Calu3 (cell line): Measurements from ENCODE around the gene MKI67. TPM values are rescaled to one million over a fixed set of nuclear protein-coding genes. Genes with fewer than 3 reads are reported as not detected.

Experiments
- BruUV-seq: library from RNA; stranded (reverse); fragments of 400-500 nt; replicated peaks from 2 replicates; lab custom pipeline; 2021; lab: Mats Ljungman, UMichigan
- CTCF ChIA-PET: fragments of 300-600 bp; sonication (Branson Sonifier 250); formaldehyde crosslinking; loops from one replicate; lab custom pipeline; 2022; ENCODE audit warnings: antibody characterized with exemption; lab: Charles Lee
- DNase-seq: peaks from one replicate; pipeline ENCODE4 v3.0.0; 2022
- H3K27ac Mint-ChIP-seq: one replicate; pipeline ENCODE4 v1.8.0; 2022; ENCODE audit warnings: mixed read lengths; ENCODE audit not compliant: unreplicated experiment
- H3K27me3 Mint-ChIP-seq: one replicate; pipeline ENCODE4 v1.8.0; 2022; ENCODE audit warnings: mixed read lengths; ENCODE audit not compliant: unreplicated experiment
- H3K36me3 Mint-ChIP-seq: one replicate; pipeline ENCODE4 v1.8.0; 2022; ENCODE audit warnings: mild to moderate bottlenecking, moderate library complexity, mixed read lengths; ENCODE audit not compliant: insufficient read depth, unreplicated experiment
- H3K4me1 Mint-ChIP-seq: one replicate; pipeline ENCODE4 v1.8.0; 2022; ENCODE audit warnings: mild to moderate bottlenecking, low read depth, mixed read lengths; ENCODE audit not compliant: unreplicated experiment
- H3K4me3 Mint-ChIP-seq: one replicate; pipeline ENCODE4 v1.8.0; 2022; ENCODE audit warnings: mild to moderate bottlenecking, low read depth, moderate library complexity, mixed read lengths; ENCODE audit not compliant: unreplicated experiment
- H3K9me3 Mint-ChIP-seq: one replicate; pipeline ENCODE4 v1.8.0; 2022; ENCODE audit warnings: low read depth, mixed read lengths; ENCODE audit not compliant: unreplicated experiment
- CTCF ChIP-seq: fragments of 200-600 bp; IDR thresholded peaks from one replicate; pipeline ENCODE4 v1.8.0; 2022; ENCODE audit warnings: antibody characterized with exemption; ENCODE audit not compliant: unreplicated experiment
- intact Hi-C: fragments of 100-400 bp; cut with micrococcal nuclease; formaldehyde crosslinking; loops from one replicate; pipeline ENCODE4 v1.10.0; 2022; ENCODE audit not compliant: unreplicated experiment
- total RNA-seq: library from RNA; stranded (reverse); gene quantifications from 2 replicates; pipeline ENCODE4 v1.2.3, GENCODE V29; 2022

MKI67 gene
- total RNA-seq, 1 experiment from 2014 or later = 87.8 TPM

- CTCF ChIA-PET = no interaction called here
- Mint-ChIP-seq H3K27me3 (no peaks in the 10 kb centered on the region), H3K4me1 (no peaks in the 10 kb centered on the region), H3K36me3 (peaks cover 4% of the 10 kb centered on the region), H3K9me3 (no peaks in the 10 kb centered on the region), H3K4me3 (no peak overlapping the region), H3K27ac (no peak overlapping the region)
- DNase-seq = no peak
- TF ChIP-seq CTCF = no peak
- no TSS peak for BruUV-seq
- intact Hi-C loops = no loop called here
Observed at GRCh38 chr10:128084991-128085390, 41.2 kb downstream of the MKI67 start.

GRCh38 chr10:128084364-128084763, 41.9 kb downstream of the MKI67 start:
- H3K4me1 Mint-ChIP-seq = no peaks in the 10 kb centered on the region
- no peaks in the 10 kb centered on the region for H3K27me3 Mint-ChIP-seq
- intact Hi-C loops = no loop called here
- H3K36me3 Mint-ChIP-seq = peaks cover 4% of the 10 kb centered on the region
- CTCF ChIA-PET = interaction anchor here (0.5 kb wide), 1 partner anchor 1063 kb away, joined by 3 read pairs; no protein-coding TSS in a partner anchor
- no peak overlapping the region for H3K27ac Mint-ChIP-seq
- H3K9me3 Mint-ChIP-seq = no peaks in the 10 kb centered on the region
- no peak for TF ChIP-seq CTCF
- no TSS peak for BruUV-seq
- no peak overlapping the region for H3K4me3 Mint-ChIP-seq
- no peak for DNase-seq

- DNase-seq = no peak
- intact Hi-C loops = no loop called here
- H3K9me3 Mint-ChIP-seq = no peaks in the 10 kb centered on the region
- no peak for TF ChIP-seq CTCF
- CTCF ChIA-PET = no interaction called here
- no TSS peak for BruUV-seq
- no peak overlapping the region for H3K27ac Mint-ChIP-seq
- H3K36me3 Mint-ChIP-seq = peaks cover 12% of the 10 kb centered on the region
- no peaks in the 10 kb centered on the region for H3K27me3 Mint-ChIP-seq
- no peak overlapping the region for H3K4me3 Mint-ChIP-seq
- no peaks in the 10 kb centered on the region for H3K4me1 Mint-ChIP-seq
Observed at GRCh38 chr10:128083191-128083895, 42.9 kb downstream of the MKI67 start.

- peaks cover 12% of the 10 kb centered on the region for H3K36me3 Mint-ChIP-seq
- no peaks in the 10 kb centered on the region for H3K27me3 Mint-ChIP-seq
- intact Hi-C loops = no loop called here
- H3K9me3 Mint-ChIP-seq = no peaks in the 10 kb centered on the region
- no peaks in the 10 kb centered on the region for H3K4me1 Mint-ChIP-seq
- no peak for DNase-seq
- no peak overlapping the region for H3K27ac Mint-ChIP-seq
- no peak overlapping the region for H3K4me3 Mint-ChIP-seq
- CTCF ChIA-PET = no interaction called here
- TF ChIP-seq CTCF = no peak
- no TSS peak for BruUV-seq
Observed at GRCh38 chr10:128081720-128082119, 44.5 kb downstream of the MKI67 start.
